Epithelial cell of esophagus (primary cell): ENCODE measurements around the gene CEP44.

Source experiments
- DNase-seq: peaks from one replicate; pipeline ENCODE4 v3.0.0; 2010; ENCODE audit warnings: low read depth
- H3K4me3 ChIP-seq: 2 replicates; pipeline ENCODE4 v1.5.1; 2011; ENCODE audit warnings: mild to moderate bottlenecking, low read length, control low read depth
- TF ChIP-seq, protein P1 (sequence below): IDR thresholded peaks from 2 replicates; pipeline ENCODE4 v1.5.1; 2011; ENCODE audit warnings: low read depth, mild to moderate bottlenecking, low read length, control low read depth, inconsistent platforms; ENCODE audit not compliant: insufficient read depth; ENCODE audit errors: missing control alignments

CEP44 gene

GRCh38 chr4:174307694-174308093 lies 24.0 kb downstream of the CEP44 start:
- H3K4me3 ChIP-seq: no peak overlapping the region
- no peak for DNase-seq
- TF ChIP-seq, protein P1, sequence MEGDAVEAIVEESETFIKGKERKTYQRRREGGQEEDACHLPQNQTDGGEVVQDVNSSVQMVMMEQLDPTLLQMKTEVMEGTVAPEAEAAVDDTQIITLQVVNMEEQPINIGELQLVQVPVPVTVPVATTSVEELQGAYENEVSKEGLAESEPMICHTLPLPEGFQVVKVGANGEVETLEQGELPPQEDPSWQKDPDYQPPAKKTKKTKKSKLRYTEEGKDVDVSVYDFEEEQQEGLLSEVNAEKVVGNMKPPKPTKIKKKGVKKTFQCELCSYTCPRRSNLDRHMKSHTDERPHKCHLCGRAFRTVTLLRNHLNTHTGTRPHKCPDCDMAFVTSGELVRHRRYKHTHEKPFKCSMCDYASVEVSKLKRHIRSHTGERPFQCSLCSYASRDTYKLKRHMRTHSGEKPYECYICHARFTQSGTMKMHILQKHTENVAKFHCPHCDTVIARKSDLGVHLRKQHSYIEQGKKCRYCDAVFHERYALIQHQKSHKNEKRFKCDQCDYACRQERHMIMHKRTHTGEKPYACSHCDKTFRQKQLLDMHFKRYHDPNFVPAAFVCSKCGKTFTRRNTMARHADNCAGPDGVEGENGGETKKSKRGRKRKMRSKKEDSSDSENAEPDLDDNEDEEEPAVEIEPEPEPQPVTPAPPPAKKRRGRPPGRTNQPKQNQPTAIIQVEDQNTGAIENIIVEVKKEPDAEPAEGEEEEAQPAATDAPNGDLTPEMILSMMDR: no peak

DNA sequence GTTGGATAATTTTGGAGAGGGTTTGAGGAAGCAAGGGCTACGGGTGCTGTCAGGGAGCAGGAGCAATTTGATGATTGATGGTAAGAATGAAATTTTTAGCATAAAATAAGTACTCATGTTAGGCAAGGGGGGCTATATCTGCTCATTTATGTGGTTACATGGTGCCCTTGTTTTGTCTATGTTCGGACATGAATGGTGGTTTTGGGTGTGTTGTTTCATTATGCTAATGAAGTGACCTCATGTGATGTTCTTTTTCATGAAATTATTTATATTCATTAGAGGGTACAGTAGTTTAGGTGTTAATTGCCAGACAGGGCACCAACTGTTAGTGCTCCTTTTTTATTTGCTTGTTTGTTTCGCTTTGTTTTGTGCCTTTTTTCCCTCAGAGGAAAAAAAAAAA lies 29.3 kb downstream of the CEP44 start:
- no peak overlapping the region for H3K4me3 ChIP-seq
- TF ChIP-seq, protein P1: no peak

GRCh38 chr4:174314274-174314673 lies 30.6 kb downstream of the CEP44 start:
- H3K4me3 ChIP-seq: no peak overlapping the region
- no peak for DNase-seq
- TF ChIP-seq, protein P1: no peak

More for the DNA sequence above, 29.3 kb downstream of the CEP44 start:
- DNase-seq: peak; percentile 15

- DNase-seq: peak; percentile 85
- no peak overlapping the region for H3K4me3 ChIP-seq
- TF ChIP-seq, protein P1: no peak
Observed at GRCh38 chr4:174314770-174315169, 31.1 kb downstream of the CEP44 start.

DNA sequence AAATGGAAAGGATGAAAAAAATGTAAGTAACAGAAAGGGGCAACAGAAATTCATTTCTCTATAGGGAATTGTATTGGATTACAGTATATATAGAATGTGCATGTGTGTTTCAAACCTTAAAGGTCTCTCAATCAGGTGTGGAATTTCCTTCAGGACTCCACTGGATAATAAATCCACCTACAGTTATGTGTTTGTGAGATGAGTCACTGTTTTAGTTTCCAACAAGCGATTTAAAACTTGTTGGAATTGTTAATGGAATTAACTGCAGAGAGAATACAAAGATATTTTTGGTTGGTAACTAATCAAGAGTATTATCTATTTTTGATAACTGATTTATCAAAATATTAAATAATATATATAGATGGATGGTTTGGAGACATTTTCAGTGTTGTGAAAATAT lies 32.8 kb downstream of the CEP44 start:
- peak; percentile 44 for DNase-seq
- no peak overlapping the region for H3K4me3 ChIP-seq
- TF ChIP-seq, protein P1: no peak

DNA sequence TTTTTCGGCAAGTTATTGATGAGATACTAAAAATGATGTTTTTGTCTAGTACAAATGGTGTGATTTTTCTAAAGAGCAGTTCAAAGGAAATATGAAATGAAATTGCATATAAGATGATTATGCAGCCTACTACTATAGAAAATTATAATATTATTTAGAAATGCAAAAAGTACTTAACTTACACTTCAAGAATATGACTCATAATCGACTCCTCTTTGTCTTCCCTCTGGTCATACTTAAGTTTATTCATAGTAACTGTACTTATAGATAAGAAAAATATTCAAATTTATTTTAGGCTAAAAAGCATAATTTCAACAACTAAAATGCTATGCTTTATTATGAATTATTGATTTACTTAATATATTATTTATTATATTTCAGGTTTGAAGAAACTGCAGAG lies 33.2 kb downstream of the CEP44 start:
- peak; percentile 38 for DNase-seq
- TF ChIP-seq, protein P1: no peak
- H3K4me3 ChIP-seq: no peak overlapping the region

DNA sequence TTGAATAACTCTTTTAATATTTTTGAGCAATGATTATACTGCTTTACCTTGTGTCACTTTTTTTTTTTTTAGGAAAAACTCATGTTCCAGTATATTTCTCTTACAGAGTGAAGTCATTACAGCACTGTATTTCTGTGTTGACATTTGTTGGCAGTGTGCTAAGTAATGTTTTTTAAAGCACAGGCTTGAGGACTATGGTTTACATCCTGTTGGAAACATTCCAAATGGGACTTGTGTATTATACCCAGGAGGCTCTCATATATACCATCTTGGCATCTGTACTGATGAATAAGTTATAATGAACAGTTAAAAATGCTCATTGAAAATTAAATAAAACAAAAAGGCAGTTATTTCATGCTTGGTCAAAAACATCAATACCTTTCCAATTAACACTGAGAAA lies 33.8 kb downstream of the CEP44 start:
- DNase-seq: peak; percentile 7
- TF ChIP-seq, protein P1: no peak
- H3K4me3 ChIP-seq: no peak overlapping the region
